B cell (primary cell): ENCODE data around the gene KIF7.

Source experiments
- CTCF ChIP-seq: fragments of 200-600 bp; IDR thresholded peaks from one replicate; pipeline ENCODE4 v1.8.0; 2022; ENCODE audit warnings: antibody characterized with exemption, mild to moderate bottlenecking
- EZH2 ChIP-seq: IDR thresholded peaks from 2 replicates; pipeline ENCODE4 v1.6.1; 2012; ENCODE audit warnings: borderline replicate concordance, low read depth, mild to moderate bottlenecking, moderate library complexity, low read length; ENCODE audit not compliant: insufficient read depth, poor library complexity, severe bottlenecking

- no peak for TF ChIP-seq EZH2
- TF ChIP-seq CTCF = no peak
Measured at GRCh38 chr15:89641053-89641452, 14.2 kb downstream of the KIF7 start.
